ENCODE data around the gene LPP.

DNA sequence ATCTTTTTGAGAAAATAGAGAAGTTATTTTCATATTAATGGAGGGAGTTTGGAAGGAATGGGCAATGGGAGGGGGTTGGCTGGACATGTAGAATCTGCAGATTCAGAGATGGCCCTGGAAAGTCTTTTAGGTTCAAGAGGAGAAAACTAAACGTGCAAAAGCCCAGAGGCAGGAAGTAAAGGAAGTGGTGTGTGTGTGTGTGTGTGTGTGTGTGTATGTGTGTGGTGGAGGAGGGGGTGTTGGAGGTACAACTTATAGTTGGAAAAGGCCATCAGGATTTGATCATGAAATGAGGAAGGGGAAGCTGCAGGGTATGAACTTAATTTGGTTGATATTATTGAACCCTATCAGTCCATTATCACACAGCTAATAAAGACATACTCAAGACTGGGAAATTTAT, 5.6 kb upstream of the LPP start:
- no peak for TF ChIP-seq GLI4 (CRISPR knock-in tag; IDR thresholded peaks at IDR 0.05; ENCODE audit: borderline replicate concordance)
- no peak for TF ChIP-seq TBP (CRISPR knock-in tag; IDR thresholded peaks at IDR 0.05)
- no peak for TF ChIP-seq MIER3 (CRISPR knock-in tag; IDR thresholded peaks at IDR 0.05; ENCODE audit: borderline replicate concordance)
- TF ChIP-seq, protein P1, sequence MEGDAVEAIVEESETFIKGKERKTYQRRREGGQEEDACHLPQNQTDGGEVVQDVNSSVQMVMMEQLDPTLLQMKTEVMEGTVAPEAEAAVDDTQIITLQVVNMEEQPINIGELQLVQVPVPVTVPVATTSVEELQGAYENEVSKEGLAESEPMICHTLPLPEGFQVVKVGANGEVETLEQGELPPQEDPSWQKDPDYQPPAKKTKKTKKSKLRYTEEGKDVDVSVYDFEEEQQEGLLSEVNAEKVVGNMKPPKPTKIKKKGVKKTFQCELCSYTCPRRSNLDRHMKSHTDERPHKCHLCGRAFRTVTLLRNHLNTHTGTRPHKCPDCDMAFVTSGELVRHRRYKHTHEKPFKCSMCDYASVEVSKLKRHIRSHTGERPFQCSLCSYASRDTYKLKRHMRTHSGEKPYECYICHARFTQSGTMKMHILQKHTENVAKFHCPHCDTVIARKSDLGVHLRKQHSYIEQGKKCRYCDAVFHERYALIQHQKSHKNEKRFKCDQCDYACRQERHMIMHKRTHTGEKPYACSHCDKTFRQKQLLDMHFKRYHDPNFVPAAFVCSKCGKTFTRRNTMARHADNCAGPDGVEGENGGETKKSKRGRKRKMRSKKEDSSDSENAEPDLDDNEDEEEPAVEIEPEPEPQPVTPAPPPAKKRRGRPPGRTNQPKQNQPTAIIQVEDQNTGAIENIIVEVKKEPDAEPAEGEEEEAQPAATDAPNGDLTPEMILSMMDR (CRISPR knock-in tag; IDR thresholded peaks at IDR 0.05), result no peak
